GM19467 (cell line): ENCODE results near the gene TMC6.

Experiments used
- ATAC-seq: cut with Tn5 transposase; IDR thresholded peaks from one replicate; pipeline ENCODE4 v1.9.1; 2021; ENCODE audit warnings: mild to moderate bottlenecking, moderate library complexity; ENCODE audit not compliant: unreplicated experiment

The TMC6 gene

GRCh38 chr17:78135858-78136500 lies 7.4 kb upstream of the TMC6 start:
- ATAC-seq: no peak

GRCh38 chr17:78134899-78135385 lies 6.4 kb upstream of the TMC6 start:
- ATAC-seq: no peak

GRCh38 chr17:78133971-78134898 lies 5.7 kb upstream of the TMC6 start:
- no peak for ATAC-seq

DNA sequence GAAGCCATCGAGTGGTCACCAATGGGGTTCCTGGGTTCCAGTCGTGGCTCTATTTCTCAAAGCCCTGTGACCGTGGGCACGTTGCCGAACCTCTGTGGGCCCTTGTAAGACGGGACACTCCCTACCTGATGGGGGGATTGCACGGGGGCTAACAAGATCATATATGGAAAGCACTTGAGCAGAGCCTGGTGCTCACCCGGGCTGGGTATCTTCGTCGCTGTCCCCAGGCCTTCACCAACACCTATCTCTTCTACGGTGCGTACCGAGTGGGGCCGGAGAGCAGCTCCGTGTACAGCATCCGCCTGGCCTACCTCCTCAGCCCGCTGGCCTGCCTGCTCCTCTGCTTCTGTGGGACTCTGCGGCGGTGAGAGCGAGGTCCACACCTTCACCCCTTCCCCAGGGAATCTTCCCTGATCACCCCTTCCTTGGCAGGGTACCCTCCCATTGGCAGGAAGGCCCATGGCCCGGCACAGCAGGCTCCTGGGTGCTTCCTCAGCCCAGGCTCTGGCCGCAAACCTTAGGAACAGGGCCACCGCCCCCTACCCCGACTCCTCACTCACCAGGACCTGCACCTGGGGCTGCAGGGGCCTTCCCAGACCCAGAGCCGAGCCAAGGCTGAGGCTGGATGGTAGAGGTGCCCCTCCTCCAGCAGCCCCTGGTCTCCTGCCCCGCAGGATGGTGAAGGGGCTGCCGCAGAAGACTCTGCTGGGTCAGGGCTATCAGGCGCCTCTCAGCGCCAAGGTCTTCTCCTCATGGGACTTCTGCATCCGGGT lies 4.8 kb upstream of the TMC6 start:
- no peak for ATAC-seq

GRCh38 chr17:78132767-78133178 lies 4.2 kb upstream of the TMC6 start:
- ATAC-seq: no peak

DNA sequence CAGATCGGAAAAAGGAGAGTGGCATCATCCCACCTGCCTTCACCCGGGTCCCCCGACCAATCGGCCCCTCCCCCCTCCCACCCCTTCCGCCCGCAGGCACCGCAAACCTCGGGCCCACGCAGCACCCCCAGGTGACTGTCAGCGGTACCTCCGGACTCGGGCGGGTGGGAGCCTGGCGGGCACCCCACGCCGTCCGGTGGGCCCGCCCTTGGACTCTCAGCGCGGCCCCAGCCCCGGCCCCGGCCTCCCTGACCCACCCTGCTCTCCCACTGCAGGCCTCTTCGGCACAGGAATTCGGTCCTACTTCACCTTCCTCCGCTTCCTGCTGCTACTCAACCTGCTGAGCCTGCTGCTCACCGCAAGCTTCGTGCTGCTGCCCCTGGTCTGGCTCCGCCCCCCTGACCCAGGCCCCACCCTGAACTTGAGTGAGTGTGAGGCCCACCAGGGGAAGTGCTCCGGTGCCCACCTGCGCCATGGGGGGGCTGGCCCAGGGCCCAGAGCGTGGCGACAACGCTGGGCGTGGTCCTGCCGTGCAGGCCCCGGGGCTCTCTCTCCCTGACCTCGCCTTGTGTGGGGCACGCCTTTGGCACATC lies 3.6 kb upstream of the TMC6 start:
- no peak for ATAC-seq

DNA sequence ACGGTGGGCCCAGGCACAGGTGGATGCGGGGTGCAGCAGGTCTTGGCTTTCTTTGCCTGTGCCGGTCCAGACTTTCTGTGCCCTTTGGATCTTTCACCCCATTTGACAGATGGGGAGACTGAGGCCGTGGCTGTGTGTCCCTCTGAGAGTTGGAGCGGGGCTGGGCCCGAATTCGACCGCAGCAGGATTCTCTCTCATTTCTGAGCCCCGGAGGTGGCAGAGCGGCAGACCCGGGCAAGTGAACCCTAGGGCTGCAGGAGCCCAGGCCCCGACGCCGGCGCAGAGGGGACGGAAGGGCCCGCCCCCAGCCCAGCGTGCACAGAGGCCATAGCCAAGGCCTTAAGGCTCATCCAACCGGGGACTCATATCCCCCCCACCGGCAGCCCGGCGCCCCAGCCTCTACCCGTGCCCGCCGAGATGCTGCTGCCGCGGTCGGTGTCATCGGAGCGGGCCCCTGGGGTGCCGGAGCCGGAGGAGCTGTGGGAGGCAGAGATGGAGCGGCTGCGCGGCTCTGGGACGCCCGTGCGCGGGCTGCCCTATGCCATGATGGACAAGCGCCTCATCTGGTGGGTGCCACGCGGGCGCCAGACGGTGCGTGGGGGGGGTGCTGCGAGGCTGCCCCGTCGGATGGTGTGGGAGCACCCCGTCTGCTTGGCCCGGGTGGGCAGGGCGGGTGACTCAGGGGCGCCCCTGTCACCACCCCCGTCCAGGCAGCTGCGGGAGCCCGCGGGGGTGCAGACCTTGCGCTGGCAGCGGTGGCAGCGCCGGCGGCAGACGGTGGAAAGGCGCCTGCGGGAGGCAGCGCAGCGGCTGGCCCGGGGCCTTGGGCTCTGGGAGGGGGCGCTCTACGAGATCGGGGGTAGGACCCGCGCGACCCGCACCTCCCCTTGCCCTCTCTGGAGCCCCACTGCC lies 2.9 kb upstream of the TMC6 start:
- ATAC-seq: no peak

DNA sequence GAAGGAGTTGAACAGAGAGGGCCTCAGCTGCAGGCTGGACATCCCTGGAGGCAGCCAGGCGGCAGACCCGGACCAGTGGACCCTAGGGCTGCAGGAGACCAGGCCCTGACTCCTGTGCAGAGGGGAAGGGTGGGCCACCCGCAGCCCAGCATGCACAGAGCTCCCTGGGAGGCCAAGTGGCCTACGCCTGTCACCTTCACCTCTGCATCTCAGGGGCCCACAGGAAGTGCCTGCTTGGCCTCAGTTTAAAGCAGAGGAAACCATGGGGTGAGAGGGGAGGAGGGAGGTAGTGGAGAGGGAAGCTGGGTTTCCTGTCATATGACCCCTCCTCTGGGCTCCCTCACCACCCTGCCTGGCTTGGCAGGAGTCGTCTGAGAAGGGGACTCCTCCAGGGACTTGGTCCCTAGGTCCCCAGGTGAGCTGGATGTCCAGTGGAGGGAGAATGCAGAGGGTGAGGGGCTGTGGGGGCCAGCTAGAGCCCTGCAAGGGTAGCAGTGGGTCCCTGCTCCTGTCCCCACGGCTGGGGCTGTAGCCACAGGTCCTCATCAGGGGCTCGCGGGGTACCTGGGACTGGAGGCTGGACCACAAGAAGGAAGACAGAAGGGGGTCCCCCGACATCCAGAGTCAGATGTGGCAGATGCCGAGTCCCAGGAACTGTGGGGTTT lies 2.0 kb upstream of the TMC6 start, which contains the start of gene TMC8:
Gene TMC8, plus strand, starts transcription at position 335 of the 665 bp plus-strand sequence. CDS start 818 bp downstream, outside the sequence.
- no peak for ATAC-seq

GRCh38 chr17:78130090-78130436 lies 1.5 kb upstream of the TMC6 start:
- no peak for ATAC-seq

- no peak for ATAC-seq
These were observed 965 bp upstream of the TMC6 start for GRCh38 chr17:78129351-78130089.

- ATAC-seq: no peak
These were observed 536 bp downstream of the TMC6 start for GRCh38 chr17:78127888-78128550.

GRCh38 chr17:78127239-78127887 lies 1.2 kb downstream of the TMC6 start:
- no peak for ATAC-seq

- no peak for ATAC-seq
These were observed 1.7 kb downstream of the TMC6 start for GRCh38 chr17:78126895-78127238.

- ATAC-seq: no peak
These were observed 2.3 kb downstream of the TMC6 start for GRCh38 chr17:78125976-78126894.

- ATAC-seq: no peak
These were observed 3.2 kb downstream of the TMC6 start for GRCh38 chr17:78125138-78125913.

DNA sequence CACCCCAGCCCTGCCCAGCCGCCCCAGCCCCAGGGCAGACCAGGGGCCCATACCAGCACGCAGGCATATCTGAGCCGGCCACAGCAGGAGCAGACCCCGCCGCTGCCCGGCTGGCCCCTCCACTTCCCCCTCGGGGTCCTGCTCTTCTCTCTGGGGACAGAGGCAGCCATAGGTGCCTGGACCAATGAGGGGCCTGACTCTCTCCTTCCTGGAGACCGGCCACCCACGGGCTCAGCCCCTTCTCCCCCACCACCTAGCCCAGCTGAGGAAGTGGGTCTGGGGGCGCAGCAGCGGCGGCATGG lies 3.8 kb downstream of the TMC6 start:
- ATAC-seq: no peak
